WERI-Rb-1 (cell line): Measurements from ENCODE around the gene STARD9.

Experiments used
- DNase-seq: peaks from one replicate; pipeline ENCODE4 v3.0.0-alpha.2; 2020
- H3K27ac ChIP-seq: fragments of 250-450 bp; sonication (Bioruptor Pico); 2 replicates; pipeline ENCODE4 v1.5.1; 2020; ENCODE audit warnings: mild to moderate bottlenecking, moderate library complexity
- H3K27me3 ChIP-seq: fragments of 250-450 bp; sonication (Bioruptor Pico); 2 replicates; pipeline ENCODE4 v1.5.1; 2021; ENCODE audit warnings: mild to moderate bottlenecking, low read depth, moderate library complexity; ENCODE audit not compliant: insufficient read depth, severe bottlenecking
- H3K36me3 ChIP-seq: fragments of 250-450 bp; sonication (Bioruptor Pico); 2 replicates; pipeline ENCODE4 v1.5.1; 2020; ENCODE audit warnings: mild to moderate bottlenecking, moderate library complexity
- H3K4me3 ChIP-seq: 2 replicates; pipeline ENCODE4 v1.5.1; 2011; ENCODE audit warnings: low read depth, mild to moderate bottlenecking, control low read depth, low read length
- H3K9me3 ChIP-seq: fragments of 250-450 bp; sonication (Bioruptor Pico); 2 replicates; pipeline ENCODE4 v1.5.1; 2021; ENCODE audit warnings: mild to moderate bottlenecking, moderate library complexity; ENCODE audit not compliant: severe bottlenecking
- CTCF ChIP-seq: IDR thresholded peaks from 2 replicates; pipeline ENCODE4 v1.5.1; 2011; ENCODE audit warnings: low read depth, mild to moderate bottlenecking, control low read depth, inconsistent platforms, low read length

STARD9 gene

GRCh38 chr15:42707068-42707467, 131.7 kb downstream of the STARD9 start:
- TF ChIP-seq CTCF: no peak
- no peak overlapping the region for H3K4me3 ChIP-seq
- H3K27me3 ChIP-seq: no peaks in the 10 kb centered on the region
- peaks cover 2% of the 10 kb centered on the region; the same call in 1 of the 2 replicates for H3K36me3 ChIP-seq
- DNase-seq: no peak
- H3K27ac ChIP-seq: no peak overlapping the region
- H3K9me3 ChIP-seq: no peaks in the 10 kb centered on the region

DNA sequence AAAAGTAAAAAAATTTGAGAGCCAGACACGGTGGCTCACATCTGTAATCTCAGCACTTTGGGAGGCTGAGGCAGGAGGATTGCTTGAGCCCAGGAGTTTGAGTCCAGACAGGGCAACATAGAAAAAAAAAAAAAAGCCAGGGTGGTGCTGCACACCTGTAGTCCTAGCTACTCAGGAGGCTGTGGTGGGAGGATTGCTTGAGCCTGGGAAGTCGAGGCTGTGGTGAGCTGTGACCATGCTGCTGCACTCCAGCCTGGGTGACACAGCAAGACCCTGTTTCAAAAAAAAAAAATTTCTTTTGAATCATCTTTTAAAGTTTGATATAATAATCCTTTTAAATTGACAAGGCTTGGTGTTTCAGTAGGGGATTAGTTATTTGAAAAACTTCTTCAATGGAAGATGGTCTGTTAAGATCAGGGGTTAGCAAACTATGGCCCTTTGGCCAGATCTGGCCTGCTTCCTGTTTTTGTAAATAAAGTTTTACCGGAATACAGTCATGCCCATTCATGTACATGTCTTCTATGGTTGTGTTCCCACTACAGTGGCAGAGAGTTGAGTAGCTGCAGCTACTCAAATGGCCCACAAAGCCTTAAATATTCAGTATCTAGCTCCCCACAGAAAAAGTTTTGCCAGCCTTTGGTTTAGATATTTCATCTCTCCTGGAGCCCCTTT, 132.6 kb downstream of the STARD9 start:
- no peak overlapping the region for H3K4me3 ChIP-seq
- peaks cover 2% of the 10 kb centered on the region; the same call in 1 of the 2 replicates for H3K36me3 ChIP-seq
- no peak for TF ChIP-seq CTCF
- H3K9me3 ChIP-seq: no peaks in the 10 kb centered on the region
- H3K27ac ChIP-seq: no peak overlapping the region
- H3K27me3 ChIP-seq: no peaks in the 10 kb centered on the region
- DNase-seq: no peak

GRCh38 chr15:42710662-42711061, 135.3 kb downstream of the STARD9 start:
- H3K27ac ChIP-seq: no peak overlapping the region
- TF ChIP-seq CTCF: no peak
- no peak for DNase-seq
- no peaks in the 10 kb centered on the region for H3K9me3 ChIP-seq
- H3K27me3 ChIP-seq: no peaks in the 10 kb centered on the region
- no peak overlapping the region for H3K4me3 ChIP-seq
- peaks cover 2% of the 10 kb centered on the region; the same call in 1 of the 2 replicates for H3K36me3 ChIP-seq

DNA sequence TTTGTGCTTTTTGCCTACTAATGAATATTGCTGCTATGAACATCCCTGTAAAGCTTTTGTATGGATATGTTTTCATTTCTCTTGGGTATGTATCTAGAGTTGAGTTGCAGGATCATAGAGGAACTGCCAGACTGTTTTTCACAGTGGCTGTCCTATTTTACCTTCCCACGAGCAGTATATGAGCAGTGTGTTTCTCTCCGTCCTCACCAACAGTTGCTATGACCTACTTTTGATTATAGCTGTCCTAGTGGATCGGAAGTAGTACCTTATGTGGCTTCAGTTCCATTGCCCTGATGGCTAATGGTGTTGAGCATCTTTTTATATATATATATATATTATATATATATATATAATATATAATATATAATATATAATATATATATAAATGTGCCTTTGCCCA, 136.3 kb downstream of the STARD9 start:
- Histone ChIP-seq H3K4me3 (no peak overlapping the region), H3K27ac (no peak overlapping the region), H3K27me3 (no peaks in the 10 kb centered on the region), H3K36me3 (peaks cover 2% of the 10 kb centered on the region; the same call in 1 of the 2 replicates), H3K9me3 (no peaks in the 10 kb centered on the region)
- no peak for TF ChIP-seq CTCF
- no peak for DNase-seq

- Histone ChIP-seq H3K9me3 (no peaks in the 10 kb centered on the region), H3K27ac (no peak overlapping the region), H3K36me3 (peaks cover 2% of the 10 kb centered on the region; the same call in 1 of the 2 replicates), H3K27me3 (no peaks in the 10 kb centered on the region), H3K4me3 (no peak overlapping the region)
- no peak for TF ChIP-seq CTCF
- DNase-seq: no peak
Measured at GRCh38 chr15:42712584-42712983, 137.2 kb downstream of the STARD9 start.

DNA sequence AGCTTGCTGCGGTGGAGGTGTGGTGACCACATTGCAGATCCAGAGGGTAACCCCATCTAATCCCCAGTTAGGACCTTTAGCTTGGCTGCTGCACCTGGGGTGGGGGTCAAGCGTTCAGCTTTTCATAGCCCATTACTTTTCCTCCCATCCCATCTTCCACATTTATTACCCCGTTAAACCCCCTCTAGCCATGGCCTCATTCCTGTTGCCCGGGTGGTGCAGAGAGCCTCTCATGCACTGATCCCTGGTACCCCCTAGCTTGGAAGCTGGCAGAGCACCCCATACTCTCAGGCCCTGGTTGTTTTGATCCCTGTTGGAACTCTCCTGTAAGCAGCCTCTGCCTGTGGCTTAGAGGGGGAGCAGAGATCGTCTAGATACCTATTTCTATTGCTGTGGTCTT, 140.7 kb downstream of the STARD9 start:
- H3K4me3 ChIP-seq: no peak overlapping the region
- no peaks in the 10 kb centered on the region for H3K27me3 ChIP-seq
- no peak for TF ChIP-seq CTCF
- no peaks in the 10 kb centered on the region for H3K9me3 ChIP-seq
- H3K27ac ChIP-seq: no peak overlapping the region
- H3K36me3 ChIP-seq: peaks cover 32% of the 10 kb centered on the region
- DNase-seq: no peak
